K562 (cell line): Measurements from ENCODE around the gene TNFSF13B.

Experiments
- TF ChIP-seq, protein P1 (sequence below): sonication (generic); formaldehyde crosslinking; IDR thresholded peaks from 2 replicates; pipeline ENCODE4 v1.8.1; 2023; ENCODE audit warnings: mild to moderate bottlenecking, missing genetic modification reagents
- TF ChIP-seq, protein P2 (sequence below), 2 experiments: fragments of 450-650 bp in 1 of 2; sonication (generic) in 1 of 2; formaldehyde crosslinking; conservative IDR thresholded peaks; 2 replicates each; pipeline versions ENCODE4 v1.4.0 to v1.8.1; 2020 to 2022; ENCODE audit warnings: mild to moderate bottlenecking in 1 of 2, missing genetic modification reagents in 1 of 2
- TF ChIP-seq, protein P3 (sequence below): fragments of 250-450 bp; sonication (Bioruptor Pico); IDR thresholded peaks from 2 replicates; pipeline ENCODE4 v1.8.0; 2021; ENCODE audit warnings: moderate library complexity, mild to moderate bottlenecking, inconsistent platforms
- TF ChIP-seq, protein P4 (sequence below): sonication (generic); formaldehyde crosslinking; IDR thresholded peaks from 2 replicates; pipeline ENCODE4 v1.8.0; 2022; ENCODE audit warnings: mild to moderate bottlenecking, missing genetic modification reagents

DNA sequence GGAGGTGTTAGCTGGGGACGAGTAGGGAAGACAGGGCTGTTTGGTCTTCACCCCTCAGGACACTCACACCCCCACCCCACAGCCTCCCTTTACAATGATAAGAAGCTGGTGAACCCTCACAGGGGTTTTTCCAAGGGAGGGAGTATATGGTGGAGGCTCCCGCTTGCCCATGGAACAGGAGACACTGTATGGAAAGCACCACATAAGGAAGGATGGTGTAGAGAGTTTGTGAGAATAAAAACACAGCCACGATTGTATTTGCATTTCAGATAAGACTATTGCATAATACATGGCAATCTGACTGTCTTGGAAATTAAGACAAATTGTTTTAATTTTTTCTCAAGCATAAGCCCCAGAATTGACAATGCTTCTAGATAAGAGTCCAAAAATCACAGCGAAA, 46.9 kb downstream of the TNFSF13B start:
- TF ChIP-seq, protein P1, sequence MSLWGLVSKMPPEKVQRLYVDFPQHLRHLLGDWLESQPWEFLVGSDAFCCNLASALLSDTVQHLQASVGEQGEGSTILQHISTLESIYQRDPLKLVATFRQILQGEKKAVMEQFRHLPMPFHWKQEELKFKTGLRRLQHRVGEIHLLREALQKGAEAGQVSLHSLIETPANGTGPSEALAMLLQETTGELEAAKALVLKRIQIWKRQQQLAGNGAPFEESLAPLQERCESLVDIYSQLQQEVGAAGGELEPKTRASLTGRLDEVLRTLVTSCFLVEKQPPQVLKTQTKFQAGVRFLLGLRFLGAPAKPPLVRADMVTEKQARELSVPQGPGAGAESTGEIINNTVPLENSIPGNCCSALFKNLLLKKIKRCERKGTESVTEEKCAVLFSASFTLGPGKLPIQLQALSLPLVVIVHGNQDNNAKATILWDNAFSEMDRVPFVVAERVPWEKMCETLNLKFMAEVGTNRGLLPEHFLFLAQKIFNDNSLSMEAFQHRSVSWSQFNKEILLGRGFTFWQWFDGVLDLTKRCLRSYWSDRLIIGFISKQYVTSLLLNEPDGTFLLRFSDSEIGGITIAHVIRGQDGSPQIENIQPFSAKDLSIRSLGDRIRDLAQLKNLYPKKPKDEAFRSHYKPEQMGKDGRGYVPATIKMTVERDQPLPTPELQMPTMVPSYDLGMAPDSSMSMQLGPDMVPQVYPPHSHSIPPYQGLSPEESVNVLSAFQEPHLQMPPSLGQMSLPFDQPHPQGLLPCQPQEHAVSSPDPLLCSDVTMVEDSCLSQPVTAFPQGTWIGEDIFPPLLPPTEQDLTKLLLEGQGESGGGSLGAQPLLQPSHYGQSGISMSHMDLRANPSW (CRISPR knock-in tag): no peak
- TF ChIP-seq, protein P2, sequence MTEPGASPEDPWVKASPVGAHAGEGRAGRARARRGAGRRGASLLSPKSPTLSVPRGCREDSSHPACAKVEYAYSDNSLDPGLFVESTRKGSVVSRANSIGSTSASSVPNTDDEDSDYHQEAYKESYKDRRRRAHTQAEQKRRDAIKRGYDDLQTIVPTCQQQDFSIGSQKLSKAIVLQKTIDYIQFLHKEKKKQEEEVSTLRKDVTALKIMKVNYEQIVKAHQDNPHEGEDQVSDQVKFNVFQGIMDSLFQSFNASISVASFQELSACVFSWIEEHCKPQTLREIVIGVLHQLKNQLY (CRISPR knock-in tag; conservative IDR thresholded peaks at IDR 0.05): no peak
- TF ChIP-seq, protein P3, sequence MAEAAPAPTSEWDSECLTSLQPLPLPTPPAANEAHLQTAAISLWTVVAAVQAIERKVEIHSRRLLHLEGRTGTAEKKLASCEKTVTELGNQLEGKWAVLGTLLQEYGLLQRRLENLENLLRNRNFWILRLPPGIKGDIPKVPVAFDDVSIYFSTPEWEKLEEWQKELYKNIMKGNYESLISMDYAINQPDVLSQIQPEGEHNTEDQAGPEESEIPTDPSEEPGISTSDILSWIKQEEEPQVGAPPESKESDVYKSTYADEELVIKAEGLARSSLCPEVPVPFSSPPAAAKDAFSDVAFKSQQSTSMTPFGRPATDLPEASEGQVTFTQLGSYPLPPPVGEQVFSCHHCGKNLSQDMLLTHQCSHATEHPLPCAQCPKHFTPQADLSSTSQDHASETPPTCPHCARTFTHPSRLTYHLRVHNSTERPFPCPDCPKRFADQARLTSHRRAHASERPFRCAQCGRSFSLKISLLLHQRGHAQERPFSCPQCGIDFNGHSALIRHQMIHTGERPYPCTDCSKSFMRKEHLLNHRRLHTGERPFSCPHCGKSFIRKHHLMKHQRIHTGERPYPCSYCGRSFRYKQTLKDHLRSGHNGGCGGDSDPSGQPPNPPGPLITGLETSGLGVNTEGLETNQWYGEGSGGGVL: no peak
- TF ChIP-seq, protein P4, sequence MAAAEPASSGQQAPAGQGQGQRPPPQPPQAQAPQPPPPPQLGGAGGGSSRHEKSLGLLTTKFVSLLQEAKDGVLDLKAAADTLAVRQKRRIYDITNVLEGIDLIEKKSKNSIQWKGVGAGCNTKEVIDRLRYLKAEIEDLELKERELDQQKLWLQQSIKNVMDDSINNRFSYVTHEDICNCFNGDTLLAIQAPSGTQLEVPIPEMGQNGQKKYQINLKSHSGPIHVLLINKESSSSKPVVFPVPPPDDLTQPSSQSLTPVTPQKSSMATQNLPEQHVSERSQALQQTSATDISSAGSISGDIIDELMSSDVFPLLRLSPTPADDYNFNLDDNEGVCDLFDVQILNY: no peak
